Smooth muscle cell (in vitro differentiated cells): ENCODE data around the gene CACNB1. TPM values are rescaled to one million over a fixed set of nuclear protein-coding genes. Genes with fewer than 3 reads are reported as not detected.

Experiments used
- DNase-seq: peaks from one replicate; lab custom pipeline; 2025; ENCODE audit not compliant: unreplicated experiment; lab: John Stamatoyannopoulos, UW
- H2AFZ ChIP-seq: fragments of 200-600 bp; sonication (generic); 2 replicates; pipeline ENCODE4 v1.6.0; 2016; ENCODE audit warnings: antibody characterized with exemption, low read depth, mild to moderate bottlenecking
- H3F3A ChIP-seq: fragments of 200-600 bp; sonication (generic); 2 replicates; pipeline ENCODE4 v1.6.0; 2017; ENCODE audit warnings: antibody characterized with exemption, low read depth
- H3K27ac ChIP-seq: fragments of 200-600 bp; sonication (generic); 2 replicates; pipeline ENCODE4 v1.5.1; 2016; ENCODE audit warnings: low read depth, mild to moderate bottlenecking
- H3K27me3 ChIP-seq: fragments of 200-600 bp; sonication (generic); 2 replicates; pipeline ENCODE4 v1.6.1; 2016; ENCODE audit warnings: low read depth, mild to moderate bottlenecking
- H3K36me3 ChIP-seq: fragments of 200-600 bp; sonication (generic); 2 replicates; pipeline ENCODE4 v1.5.1; 2016; ENCODE audit warnings: low read depth
- H3K4me1 ChIP-seq: fragments of 200-600 bp; sonication (generic); 2 replicates; pipeline ENCODE4 v1.5.1; 2016; ENCODE audit warnings: low read depth
- H3K4me2 ChIP-seq: fragments of 200-600 bp; sonication (generic); 2 replicates; pipeline ENCODE4 v1.6.0; 2016; ENCODE audit warnings: mild to moderate bottlenecking
- H3K4me3 ChIP-seq: fragments of 200-600 bp; sonication (generic); 2 replicates; pipeline ENCODE4 v1.5.1; 2016; ENCODE audit warnings: mild to moderate bottlenecking
- H3K79me2 ChIP-seq: fragments of 200-600 bp; sonication (generic); 2 replicates; pipeline ENCODE4 v1.6.0; 2016; ENCODE audit warnings: low read depth, mild to moderate bottlenecking
- H3K9ac ChIP-seq: fragments of 200-600 bp; sonication (generic); 2 replicates; pipeline ENCODE4 v1.6.0; 2016; ENCODE audit warnings: low read depth
- H3K9me3 ChIP-seq: fragments of 200-600 bp; sonication (generic); replicated peaks from 2 replicates; pipeline ENCODE4 v1.5.1; 2016; ENCODE audit warnings: low read depth
- H4K20me1 ChIP-seq: fragments of 200-600 bp; sonication (generic); 2 replicates; pipeline ENCODE4 v1.6.0; 2016; ENCODE audit warnings: low read depth
- WGBS: methylation state at CpG from one replicate; pipeline ENCODE4 v1.1.7; 2016; ENCODE audit warnings: low lambda C conversion rate; 5-methylcytosine and 5-hydroxymethylcytosine counted together
- polyA plus RNA-seq: library from polyadenylated mRNA; unstranded; fragments of >200 nt; fragmentation: Nextera tagmentation; extraction: Ambion mirVana; gene quantifications from 2 replicates; pipeline ENCODE4 v1.2.1, GENCODE V29; 2016
- total RNA-seq: library from RNA; depleted of rRNA; stranded (reverse); fragments of >200 nt; gene quantifications from 2 replicates; pipeline ENCODE4 v1.2.3, GENCODE V29; 2014
- TF ChIP-seq, protein P1 (sequence below): fragments of 200-600 bp; sonication (generic); IDR thresholded peaks from 2 replicates; pipeline ENCODE4 v1.5.1; 2017; ENCODE audit warnings: borderline replicate concordance, mild to moderate bottlenecking, antibody characterized with exemption; ENCODE audit not compliant: insufficient read depth, poor library complexity, severe bottlenecking

Gene CACNB1
- total and polyA plus RNA-seq, 2 experiments from 2014 or later = 7.1 to 9.2 TPM

DNA sequence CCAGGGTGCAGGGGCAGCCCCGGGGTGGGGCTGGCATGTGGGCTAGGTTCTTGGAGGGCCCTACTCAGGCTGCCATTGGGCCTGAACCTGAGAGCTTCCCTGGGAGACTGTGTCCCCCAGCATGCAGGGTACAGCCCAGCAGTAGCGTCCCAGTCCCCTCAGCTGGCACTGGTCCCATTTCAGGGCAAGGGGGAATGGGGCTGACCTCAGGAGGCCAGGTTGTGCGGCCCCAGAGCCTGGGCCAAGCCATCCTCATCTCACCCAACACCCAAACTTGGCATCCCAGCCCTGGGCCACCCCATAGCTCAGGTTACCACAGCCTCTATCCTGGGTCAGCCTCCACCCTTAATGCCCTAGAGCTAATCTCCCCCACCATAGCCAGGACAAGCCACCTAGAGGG lies 52.3 kb downstream of the CACNB1 start:
- H2AFZ ChIP-seq = no peak overlapping the region
- H3K4me2 ChIP-seq = no peak overlapping the region
- H3K9me3 ChIP-seq = no peaks in the 10 kb centered on the region
- no peaks in the 10 kb centered on the region for H3K79me2 ChIP-seq
- H3F3A ChIP-seq = no peaks in the 10 kb centered on the region
- H3K9ac ChIP-seq = no peak overlapping the region
- H4K20me1 ChIP-seq = no peaks in the 10 kb centered on the region
- WGBS = 91% methylated on average over 3 of the region's 3 CpGs
- DNase-seq = no peak
- TF ChIP-seq, protein P1, sequence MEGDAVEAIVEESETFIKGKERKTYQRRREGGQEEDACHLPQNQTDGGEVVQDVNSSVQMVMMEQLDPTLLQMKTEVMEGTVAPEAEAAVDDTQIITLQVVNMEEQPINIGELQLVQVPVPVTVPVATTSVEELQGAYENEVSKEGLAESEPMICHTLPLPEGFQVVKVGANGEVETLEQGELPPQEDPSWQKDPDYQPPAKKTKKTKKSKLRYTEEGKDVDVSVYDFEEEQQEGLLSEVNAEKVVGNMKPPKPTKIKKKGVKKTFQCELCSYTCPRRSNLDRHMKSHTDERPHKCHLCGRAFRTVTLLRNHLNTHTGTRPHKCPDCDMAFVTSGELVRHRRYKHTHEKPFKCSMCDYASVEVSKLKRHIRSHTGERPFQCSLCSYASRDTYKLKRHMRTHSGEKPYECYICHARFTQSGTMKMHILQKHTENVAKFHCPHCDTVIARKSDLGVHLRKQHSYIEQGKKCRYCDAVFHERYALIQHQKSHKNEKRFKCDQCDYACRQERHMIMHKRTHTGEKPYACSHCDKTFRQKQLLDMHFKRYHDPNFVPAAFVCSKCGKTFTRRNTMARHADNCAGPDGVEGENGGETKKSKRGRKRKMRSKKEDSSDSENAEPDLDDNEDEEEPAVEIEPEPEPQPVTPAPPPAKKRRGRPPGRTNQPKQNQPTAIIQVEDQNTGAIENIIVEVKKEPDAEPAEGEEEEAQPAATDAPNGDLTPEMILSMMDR = no peak
- H3K36me3 ChIP-seq = no peaks in the 10 kb centered on the region
- no peak overlapping the region for H3K27ac ChIP-seq
- no peaks in the 10 kb centered on the region for H3K4me1 ChIP-seq
- H3K4me3 ChIP-seq = no peak overlapping the region
- peaks cover under 1% of the 10 kb centered on the region for H3K27me3 ChIP-seq

DNA sequence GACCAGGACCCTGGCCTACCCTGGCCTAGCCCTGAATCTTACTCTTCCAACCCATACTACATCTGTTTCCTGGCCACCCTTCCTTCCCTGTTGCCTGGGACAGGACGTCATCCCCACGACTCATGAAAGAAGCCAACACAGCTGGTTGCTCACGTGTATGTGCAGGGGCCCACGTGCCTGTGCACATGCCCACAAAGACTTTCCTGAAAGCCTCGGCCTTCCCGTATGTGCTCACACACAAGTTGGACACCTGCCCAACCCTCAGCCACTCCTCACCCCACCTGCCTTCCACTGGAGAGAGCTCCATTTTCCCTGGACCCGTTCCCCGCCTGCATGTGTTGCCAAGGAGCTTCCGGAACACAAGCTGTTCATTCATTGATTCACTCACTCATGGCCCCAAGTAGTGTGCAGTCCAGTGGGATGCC lies 53.0 kb downstream of the CACNB1 start:
- Histone ChIP-seq H3K4me2 (no peak overlapping the region), H3F3A (no peaks in the 10 kb centered on the region), H3K4me3 (no peak overlapping the region), H3K27me3 (no peaks in the 10 kb centered on the region), H3K79me2 (no peaks in the 10 kb centered on the region), H4K20me1 (no peaks in the 10 kb centered on the region), H3K4me1 (no peaks in the 10 kb centered on the region), H3K9ac (no peak overlapping the region), H3K9me3 (no peaks in the 10 kb centered on the region), H2AFZ (no peak overlapping the region), H3K36me3 (no peaks in the 10 kb centered on the region), H3K27ac (no peak overlapping the region)
- TF ChIP-seq, protein P1 = no peak
- no peak for DNase-seq
- WGBS = 89% methylated on average over 9 of the region's 9 CpGs

GRCh38 chr17:39143552-39144093 lies 53.8 kb downstream of the CACNB1 start:
- TF ChIP-seq, protein P1 = no peak
- Histone ChIP-seq H3K4me3 (no peak overlapping the region), H3K27me3 (no peaks in the 10 kb centered on the region), H3K4me1 (peaks cover 4% of the 10 kb centered on the region), H3K27ac (no peak overlapping the region), H3F3A (peaks cover 3% of the 10 kb centered on the region), H2AFZ (no peak overlapping the region), H3K9ac (no peak overlapping the region), H4K20me1 (no peaks in the 10 kb centered on the region), H3K79me2 (no peaks in the 10 kb centered on the region), H3K36me3 (no peaks in the 10 kb centered on the region), H3K4me2 (no peak overlapping the region), H3K9me3 (no peaks in the 10 kb centered on the region)
- no peak for DNase-seq
- WGBS = 90% methylated on average over 7 of the region's 7 CpGs
